SK-N-SH treated with all-trans-retinoic acid at 6 μM for 48 hours (cell line): ENCODE measurements around the gene KRTAP4-7.

ENCODE experiments used
- ARNTL ChIP-seq: fragments of 450-650 bp; formaldehyde crosslinking; IDR thresholded peaks from 2 replicates; pipeline ENCODE4 v1.5.0; 2020; ENCODE audit warnings: low read depth, mild to moderate bottlenecking, moderate library complexity, borderline replicate concordance
- CREB5 ChIP-seq: fragments of 250-450 bp; sonication (Bioruptor Pico); IDR thresholded peaks from 2 replicates; pipeline ENCODE4 v1.5.1; 2020; ENCODE audit warnings: low read depth, mild to moderate bottlenecking, moderate library complexity
- GLIS3 ChIP-seq: fragments of 250-450 bp; sonication (Bioruptor Pico); IDR thresholded peaks from 2 replicates; pipeline ENCODE4 v1.5.0; 2020; ENCODE audit warnings: mild to moderate bottlenecking, moderate library complexity
- PPARA ChIP-seq: fragments of 250-450 bp; sonication (Bioruptor Pico); IDR thresholded peaks from 2 replicates; pipeline ENCODE4 v1.5.0; 2020; ENCODE audit warnings: mild to moderate bottlenecking, borderline replicate concordance
- ZFP3 ChIP-seq: fragments of 250-450 bp; sonication (Bioruptor Pico); IDR thresholded peaks from 2 replicates; pipeline ENCODE4 v1.5.0; 2020; ENCODE audit warnings: mild to moderate bottlenecking, moderate library complexity
- ZFP30 ChIP-seq: fragments of 450-650 bp; formaldehyde crosslinking; IDR thresholded peaks from 2 replicates; pipeline ENCODE4 v1.5.0; 2022; ENCODE audit warnings: mild to moderate bottlenecking, moderate library complexity
- ZNF565 ChIP-seq: fragments of 450-650 bp; formaldehyde crosslinking; conservative IDR thresholded peaks from 2 replicates; pipeline ENCODE4 v1.5.0; 2020; ENCODE audit warnings: low read depth, mild to moderate bottlenecking, moderate library complexity
- ZNF70 ChIP-seq: fragments of 450-650 bp; formaldehyde crosslinking; IDR thresholded peaks from 2 replicates; pipeline ENCODE4 v1.5.0; 2020; ENCODE audit warnings: mild to moderate bottlenecking, moderate library complexity
- TF ChIP-seq, protein P1 (sequence below): fragments of 250-450 bp; sonication (Bioruptor Pico); IDR thresholded peaks from 2 replicates; pipeline ENCODE4 v1.8.0; 2020; ENCODE audit warnings: mild to moderate bottlenecking, moderate library complexity, borderline replicate concordance

DNA sequence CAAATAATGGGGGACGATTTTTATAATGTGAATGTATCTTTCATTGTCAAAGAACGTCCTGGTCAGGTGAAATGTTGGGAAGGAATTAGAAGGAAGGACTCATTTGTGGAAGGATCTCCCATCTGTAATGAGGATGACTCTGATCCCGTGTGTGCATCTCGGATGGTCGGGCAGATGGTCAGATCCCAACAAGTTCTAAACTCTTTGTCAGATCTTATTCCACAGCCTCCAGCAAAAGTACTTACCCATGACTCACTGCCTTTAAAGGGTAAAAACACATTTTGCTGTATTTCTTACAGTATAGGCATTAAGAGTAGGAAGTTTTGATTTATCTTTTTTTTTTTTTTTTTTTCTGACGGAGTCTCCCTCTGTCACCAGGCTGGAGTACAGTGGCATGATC, 14.5 kb downstream of the KRTAP4-7 start:
- TF ChIP-seq ZNF70 (CRISPR knock-in tag) = no peak
- no peak for TF ChIP-seq ZFP30 (CRISPR knock-in tag)
- no peak for TF ChIP-seq CREB5
- no peak for TF ChIP-seq ZFP3 (CRISPR knock-in tag)
- TF ChIP-seq PPARA (CRISPR knock-in tag) = no peak
- TF ChIP-seq, protein P1, sequence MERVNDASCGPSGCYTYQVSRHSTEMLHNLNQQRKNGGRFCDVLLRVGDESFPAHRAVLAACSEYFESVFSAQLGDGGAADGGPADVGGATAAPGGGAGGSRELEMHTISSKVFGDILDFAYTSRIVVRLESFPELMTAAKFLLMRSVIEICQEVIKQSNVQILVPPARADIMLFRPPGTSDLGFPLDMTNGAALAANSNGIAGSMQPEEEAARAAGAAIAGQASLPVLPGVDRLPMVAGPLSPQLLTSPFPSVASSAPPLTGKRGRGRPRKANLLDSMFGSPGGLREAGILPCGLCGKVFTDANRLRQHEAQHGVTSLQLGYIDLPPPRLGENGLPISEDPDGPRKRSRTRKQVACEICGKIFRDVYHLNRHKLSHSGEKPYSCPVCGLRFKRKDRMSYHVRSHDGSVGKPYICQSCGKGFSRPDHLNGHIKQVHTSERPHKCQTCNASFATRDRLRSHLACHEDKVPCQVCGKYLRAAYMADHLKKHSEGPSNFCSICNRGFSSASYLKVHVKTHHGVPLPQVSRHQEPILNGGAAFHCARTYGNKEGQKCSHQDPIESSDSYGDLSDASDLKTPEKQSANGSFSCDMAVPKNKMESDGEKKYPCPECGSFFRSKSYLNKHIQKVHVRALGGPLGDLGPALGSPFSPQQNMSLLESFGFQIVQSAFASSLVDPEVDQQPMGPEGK = no peak
- no peak for TF ChIP-seq ARNTL
- TF ChIP-seq ZNF565 = no peak
- no peak for TF ChIP-seq GLIS3
